ENCODE results near the gene SLC34A2.
"Not testable (repeated sequence)": the region's sequence is repeated elsewhere in the genome, so short reads cannot be mapped to it uniquely, and the experiment has no call there.

The SLC34A2 gene

GRCh38 chr4:25661441-25661840, 5.8 kb downstream of the SLC34A2 start:
- not testable (repeated sequence) for DNase-seq (ENCODE audit: low read depth)

GRCh38 chr4:25662306-25662705, 6.7 kb downstream of the SLC34A2 start:
- no peak for DNase-seq (ENCODE audit: low read depth)

GRCh38 chr4:25663781-25664180, 8.1 kb downstream of the SLC34A2 start:
- no peak for DNase-seq (ENCODE audit: low read depth)

- DNase-seq (ENCODE audit: low read depth): no peak
Observed at GRCh38 chr4:25666031-25666630, 10.5 kb downstream of the SLC34A2 start.

- DNase-seq (ENCODE audit: low read depth): no peak
Observed at GRCh38 chr4:25667931-25668557, 12.4 kb downstream of the SLC34A2 start.

GRCh38 chr4:25670991-25671390, 15.3 kb downstream of the SLC34A2 start:
- no peak for DNase-seq (ENCODE audit: low read depth)

GRCh38 chr4:25672756-25673155, 17.1 kb downstream of the SLC34A2 start:
- no peak for DNase-seq (ENCODE audit: low read depth)

GRCh38 chr4:25674386-25674785, 18.7 kb downstream of the SLC34A2 start:
- DNase-seq (ENCODE audit: low read depth): no peak

GRCh38 chr4:25676221-25676620, 20.6 kb downstream of the SLC34A2 start:
- no peak for DNase-seq (ENCODE audit: low read depth)

GRCh38 chr4:25677157-25677556, 21.5 kb downstream of the SLC34A2 start:
- DNase-seq (ENCODE audit: low read depth): no peak

- no peak for DNase-seq (ENCODE audit: low read depth)
Observed at GRCh38 chr4:25677943-25678342, 22.3 kb downstream of the SLC34A2 start.

GRCh38 chr4:25687773-25688172, 32.1 kb downstream of the SLC34A2 start:
- DNase-seq (ENCODE audit: low read depth): no peak

GRCh38 chr4:25694466-25694865, 38.8 kb downstream of the SLC34A2 start:
- DNase-seq (ENCODE audit: low read depth): no peak

- DNase-seq (ENCODE audit: low read depth): no peak
Observed at GRCh38 chr4:25696409-25696808, 40.8 kb downstream of the SLC34A2 start.

- DNase-seq (ENCODE audit: low read depth): no peak
Observed at GRCh38 chr4:25697516-25697915, 41.9 kb downstream of the SLC34A2 start.

- DNase-seq (ENCODE audit: low read depth): no peak
Observed at GRCh38 chr4:25700661-25701060, 45.0 kb downstream of the SLC34A2 start.

- DNase-seq (ENCODE audit: low read depth): no peak
Observed at GRCh38 chr4:25702848-25703247, 47.2 kb downstream of the SLC34A2 start.

- no peak for DNase-seq (ENCODE audit: low read depth)
Observed at GRCh38 chr4:25703731-25704388, 48.2 kb downstream of the SLC34A2 start.

GRCh38 chr4:25704516-25704915, 48.9 kb downstream of the SLC34A2 start:
- DNase-seq (ENCODE audit: low read depth): no peak

GRCh38 chr4:25710637-25711036, 55.0 kb downstream of the SLC34A2 start:
- no peak for DNase-seq (ENCODE audit: low read depth)

GRCh38 chr4:25712611-25713010, 57.0 kb downstream of the SLC34A2 start:
- DNase-seq (ENCODE audit: low read depth): no peak

- no peak for DNase-seq (ENCODE audit: low read depth)
Observed at GRCh38 chr4:25713812-25714211, 58.2 kb downstream of the SLC34A2 start.

- no peak for DNase-seq (ENCODE audit: low read depth)
Observed at GRCh38 chr4:25722964-25723363, 67.3 kb downstream of the SLC34A2 start.
